ENCODE measurements around the gene RBM20.
"Not testable (repeated sequence)": the region's sequence is repeated elsewhere in the genome, so short reads cannot be mapped to it uniquely, and the experiment has no call there.

RBM20 gene

DNA sequence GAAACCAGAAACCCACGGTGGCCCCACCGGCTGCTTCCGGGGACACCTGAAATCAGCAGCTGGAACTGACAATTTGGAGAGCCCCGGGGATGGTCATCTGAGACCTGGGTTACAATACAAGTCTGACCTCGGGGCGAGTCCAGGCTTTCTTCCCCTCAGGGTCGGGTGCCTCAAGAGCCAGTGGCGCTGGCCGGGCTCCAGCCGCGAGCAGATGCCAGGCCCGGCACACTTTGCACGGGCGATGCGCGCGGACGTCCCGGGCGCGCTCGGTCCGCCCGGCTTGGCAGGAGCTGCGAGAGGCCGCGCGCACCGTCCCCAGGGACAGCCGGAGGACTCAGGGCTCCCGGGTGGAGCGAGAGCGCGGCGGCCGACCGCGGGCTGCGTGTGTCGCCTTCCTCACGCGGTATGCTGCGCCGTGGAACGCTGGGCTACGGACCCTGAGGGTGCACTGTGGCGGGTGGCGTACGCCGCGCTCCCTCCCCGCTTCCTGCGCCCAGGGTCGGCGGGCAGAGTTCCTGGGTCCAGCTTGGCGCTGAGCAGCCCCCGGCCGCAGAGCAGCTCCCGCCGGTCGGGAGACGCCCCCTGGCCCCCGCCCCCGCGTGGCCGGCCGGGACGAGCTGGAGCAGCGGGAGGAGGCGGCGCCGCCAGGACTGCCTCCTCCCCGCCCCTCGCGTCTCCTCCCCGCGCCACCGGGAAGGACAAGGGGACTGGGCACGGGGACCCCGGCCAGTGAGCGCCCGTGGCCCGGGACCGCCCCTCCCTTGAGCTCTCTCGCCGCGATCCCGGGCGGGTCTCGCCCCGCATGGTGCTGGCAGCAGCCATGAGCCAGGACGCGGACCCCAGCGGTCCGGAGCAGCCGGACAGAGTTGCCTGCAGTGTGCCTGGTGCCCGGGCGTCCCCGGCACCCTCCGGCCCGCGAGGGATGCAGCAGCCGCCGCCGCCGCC, at the start of gene RBM20:
TSS of gene RBM20 (plus strand) at position 684 of the 945 bp plus-strand sequence. CDS start at position 803, 119 bp downstream.
- no peak for DNase-seq (ENCODE audit: low read depth)

DNA sequence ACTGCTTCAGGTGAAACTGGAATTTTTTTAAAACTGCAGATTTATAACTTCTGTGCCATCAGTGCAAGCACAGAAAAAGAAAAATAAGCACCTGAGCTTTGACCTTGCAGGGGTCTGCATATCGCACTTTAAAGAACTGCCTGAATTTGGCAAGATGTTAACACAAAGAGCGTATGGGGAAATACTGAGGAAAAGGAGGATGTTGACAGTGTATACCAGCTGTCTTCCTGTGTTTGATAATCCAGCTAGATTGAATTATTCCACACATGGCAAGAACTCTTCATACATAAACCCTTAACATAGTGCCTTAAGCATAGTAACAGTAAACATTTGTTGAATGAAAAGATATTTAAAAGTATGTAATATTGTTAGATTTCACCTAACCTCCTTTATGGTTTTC, 46.7 kb upstream of the RBM20 start:
- no peak for DNase-seq (ENCODE audit: low read depth)

DNA sequence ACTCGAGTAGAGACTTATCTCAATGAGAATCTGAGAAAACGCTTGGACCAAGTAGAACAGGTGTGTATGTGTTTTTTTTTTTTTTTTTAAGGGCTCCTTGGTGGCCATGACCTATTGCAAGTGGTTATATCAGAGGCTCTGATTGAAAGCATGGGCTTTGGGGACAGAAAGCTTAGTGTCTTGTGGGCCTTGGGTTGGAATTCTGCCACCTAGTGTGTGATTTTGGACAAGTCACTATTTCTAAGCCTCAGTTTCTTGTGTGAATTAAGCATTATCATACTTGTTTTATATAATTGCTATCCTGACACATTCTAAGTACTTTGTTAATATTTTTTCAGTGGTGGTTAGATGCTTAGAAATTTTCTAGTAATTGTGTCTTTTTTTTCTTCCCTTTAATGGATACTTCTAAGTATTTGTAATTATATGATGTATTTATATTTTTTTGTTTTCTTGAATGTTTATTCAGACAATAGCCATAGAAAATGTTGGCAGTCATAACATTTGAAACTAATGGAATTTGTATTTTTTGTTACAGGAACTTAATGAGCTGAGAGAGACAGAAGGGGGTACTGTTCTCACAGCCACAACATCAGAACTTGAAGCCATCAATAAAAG, 43.5 kb upstream of the RBM20 start:
- DNase-seq (ENCODE audit: low read depth) = no peak

DNA sequence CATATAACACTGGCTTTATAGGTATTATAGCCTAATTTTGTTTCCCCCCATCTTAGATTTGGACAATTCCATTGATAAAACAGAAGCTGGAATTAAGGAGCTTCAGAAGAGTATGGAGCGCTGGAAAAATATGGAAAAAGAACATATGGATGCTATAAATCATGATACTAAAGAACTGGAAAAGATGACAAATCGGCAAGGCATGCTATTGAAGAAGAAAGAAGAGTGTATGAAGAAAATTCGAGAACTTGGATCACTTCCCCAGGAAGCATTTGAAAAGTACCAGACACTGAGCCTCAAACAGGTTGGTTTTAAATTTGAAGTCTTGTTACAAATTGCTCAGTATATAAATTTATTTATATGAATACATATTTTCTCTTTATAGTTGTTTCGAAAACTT, 42.6 kb upstream of the RBM20 start:
- no peak for DNase-seq (ENCODE audit: low read depth)

DNA sequence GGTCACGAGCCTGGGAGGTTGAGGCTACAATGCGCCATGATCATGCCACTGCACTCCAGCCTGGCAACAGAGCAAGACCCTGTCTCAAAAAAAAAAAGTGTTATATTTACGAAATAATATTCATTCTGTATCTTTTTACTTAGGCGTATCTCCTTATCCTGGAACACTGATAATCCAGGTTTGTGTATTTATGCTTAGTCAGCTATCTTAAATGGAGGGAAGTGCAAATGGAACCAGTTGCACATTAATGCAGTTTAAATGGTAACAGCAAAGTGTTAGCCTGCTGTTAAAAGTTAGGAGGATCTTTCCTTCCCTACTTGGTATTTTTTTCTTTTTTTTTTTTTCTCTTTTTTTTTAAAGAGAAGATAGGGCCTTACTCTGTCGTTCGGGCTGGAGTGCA, 36.0 kb upstream of the RBM20 start:
- no peak for DNase-seq (ENCODE audit: low read depth)

DNA sequence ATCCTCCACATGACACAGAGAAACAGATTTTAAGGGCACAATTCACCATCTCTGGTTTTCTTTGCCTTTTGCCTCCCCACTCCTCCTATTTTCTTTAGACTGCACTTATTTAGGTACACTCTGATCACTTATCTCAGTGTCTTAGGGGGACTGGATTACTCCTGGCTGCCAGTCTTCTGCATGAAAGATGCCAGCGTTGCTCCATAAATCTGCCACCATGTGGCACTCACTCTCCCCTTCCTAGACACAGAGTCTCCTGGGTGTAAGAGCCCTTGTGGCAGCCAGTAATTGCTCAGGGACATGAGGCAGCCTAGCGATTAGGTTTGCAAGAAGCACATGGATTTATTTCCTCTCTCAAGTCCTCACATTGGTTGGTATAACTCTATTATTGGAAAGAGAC, 34.5 kb upstream of the RBM20 start:
- no peak for DNase-seq (ENCODE audit: low read depth)

DNA sequence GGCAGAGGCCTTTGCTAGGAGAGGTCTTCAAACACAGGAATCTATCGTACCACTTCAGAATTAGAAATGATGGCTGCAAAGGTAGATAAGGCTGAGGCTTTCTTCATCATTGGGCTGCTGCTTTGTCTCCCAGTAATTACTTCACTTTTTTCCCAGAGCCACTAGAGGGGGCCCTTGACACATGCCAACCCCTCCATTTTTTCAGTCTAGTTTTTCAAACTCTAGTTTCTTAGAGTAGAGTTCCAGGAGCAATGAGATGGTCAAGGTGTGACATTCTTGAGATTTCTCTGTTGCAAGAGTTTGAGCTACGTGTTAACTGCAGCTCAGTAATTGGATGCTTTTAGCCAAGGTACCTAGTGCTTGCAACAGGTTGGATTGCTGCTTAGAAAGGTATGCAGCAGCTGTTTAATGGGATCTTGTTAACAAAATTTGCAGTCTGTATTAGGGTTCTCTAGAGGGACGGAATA, 33.8 kb upstream of the RBM20 start:
- DNase-seq (ENCODE audit: low read depth) = no peak

DNA sequence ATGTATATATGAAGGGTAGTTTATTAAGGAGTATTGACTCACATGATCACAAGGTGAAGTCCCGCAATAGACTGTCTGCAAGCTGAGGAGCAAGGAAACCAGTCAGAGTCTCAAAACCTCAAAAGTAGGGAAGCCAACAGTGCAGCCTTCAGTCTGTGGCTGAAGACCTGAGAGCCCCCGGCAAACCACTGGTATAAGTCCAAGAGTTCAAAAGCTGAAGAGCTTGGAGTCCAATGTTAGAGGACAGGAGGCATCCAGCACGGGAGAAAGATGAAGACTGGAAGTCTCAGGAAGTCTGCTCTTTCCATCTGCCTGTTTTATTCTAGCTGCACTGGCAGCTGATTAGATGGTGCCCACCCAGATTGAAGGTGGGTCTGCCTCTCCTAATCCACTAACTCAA, 33.4 kb upstream of the RBM20 start:
- not testable (repeated sequence) for DNase-seq (ENCODE audit: low read depth)

DNA sequence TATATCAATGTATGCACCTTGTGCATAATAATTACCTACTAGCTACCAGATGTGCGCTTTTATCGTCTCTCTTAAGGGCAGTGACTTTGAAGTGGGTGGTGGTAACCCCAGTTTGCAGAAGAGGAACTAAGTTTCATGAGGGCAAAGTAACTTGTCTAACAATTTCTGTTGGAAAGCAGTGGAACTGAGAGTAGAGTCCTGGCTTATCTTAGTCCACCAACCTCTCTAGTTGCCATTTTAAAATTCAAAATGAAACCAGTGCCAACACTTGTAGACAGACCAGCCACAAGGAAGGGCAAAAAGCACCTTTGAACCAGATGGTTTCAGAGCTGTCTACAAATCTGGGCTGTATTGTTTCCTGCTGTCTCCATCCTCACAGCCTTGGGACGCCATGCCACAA, 32.0 kb upstream of the RBM20 start:
- no peak for DNase-seq (ENCODE audit: low read depth)

DNA sequence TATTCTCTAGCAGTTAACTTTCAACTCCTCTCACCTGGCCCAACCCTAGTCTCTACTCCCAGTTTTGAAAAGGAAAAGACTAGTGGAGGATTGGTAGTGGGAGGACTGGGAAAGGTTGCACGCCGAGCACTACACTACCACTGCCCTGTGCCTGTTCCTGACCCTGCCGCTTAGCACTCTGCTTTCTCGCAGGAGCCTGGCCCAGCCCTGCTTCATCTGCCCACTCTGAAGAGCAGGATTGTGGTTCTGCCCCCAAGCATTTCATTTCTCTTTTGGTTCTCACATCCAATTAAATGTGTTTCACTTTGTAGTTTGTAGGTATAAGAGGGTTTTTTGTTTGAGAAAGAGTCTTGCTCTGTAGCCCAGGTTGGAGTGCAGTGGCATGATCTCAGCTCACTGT, 31.5 kb upstream of the RBM20 start:
- DNase-seq (ENCODE audit: low read depth) = no peak

DNA sequence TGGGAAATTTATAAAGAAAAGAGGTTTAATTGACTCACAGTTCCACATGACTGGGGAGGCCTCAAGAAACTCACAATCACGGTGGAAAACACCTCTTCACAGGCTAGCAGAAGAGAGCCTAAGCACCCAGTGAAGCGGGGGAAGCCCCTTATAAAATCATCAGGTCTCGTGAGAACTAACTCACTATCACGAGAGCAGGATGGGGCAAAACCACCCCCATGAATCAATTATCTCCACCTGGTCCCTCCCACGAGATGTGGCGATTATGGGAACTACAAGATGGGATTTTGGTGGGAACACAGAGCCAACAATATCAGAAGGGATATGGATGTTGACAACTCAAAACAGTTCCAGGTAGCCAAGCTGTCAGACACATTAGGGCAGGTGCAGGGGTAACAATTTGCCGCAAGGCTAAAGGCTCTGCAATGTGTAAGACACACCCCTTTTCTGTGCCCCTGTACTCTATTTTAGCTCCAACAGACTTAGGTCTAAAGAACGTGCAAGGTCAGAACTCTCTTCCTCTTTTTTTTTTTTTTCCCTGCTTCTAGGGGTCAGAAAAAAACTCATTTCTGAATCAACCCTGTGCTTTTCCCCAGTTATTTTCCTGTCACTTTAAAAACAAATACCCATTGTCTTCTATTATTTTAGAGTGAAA, 30.7 kb upstream of the RBM20 start:
- no peak for DNase-seq (ENCODE audit: low read depth)

DNA sequence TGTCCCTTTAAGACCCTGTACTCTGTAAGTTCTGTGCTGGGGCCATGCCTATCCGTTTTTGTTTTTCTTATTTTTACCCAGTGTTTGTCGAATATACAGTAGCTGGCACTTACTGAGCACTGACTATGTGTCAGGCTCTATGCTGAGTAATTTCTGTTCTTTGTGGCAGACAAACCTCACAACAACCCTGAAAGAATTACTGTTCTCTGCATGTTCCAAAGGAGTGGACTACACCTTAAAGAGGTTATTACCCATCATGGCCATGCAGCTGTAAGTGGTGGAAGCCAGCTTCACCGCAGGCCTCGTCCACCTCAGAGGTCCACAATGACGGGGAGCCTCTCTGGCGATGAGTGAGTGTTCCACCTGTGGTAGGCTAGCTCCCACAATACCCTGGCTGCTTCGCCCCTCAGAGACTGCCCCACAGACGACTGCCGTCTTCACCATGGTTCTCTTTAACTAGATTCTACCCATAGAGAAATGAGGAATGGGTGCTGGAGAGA, 30.1 kb upstream of the RBM20 start:
- DNase-seq (ENCODE audit: low read depth) = no peak

DNA sequence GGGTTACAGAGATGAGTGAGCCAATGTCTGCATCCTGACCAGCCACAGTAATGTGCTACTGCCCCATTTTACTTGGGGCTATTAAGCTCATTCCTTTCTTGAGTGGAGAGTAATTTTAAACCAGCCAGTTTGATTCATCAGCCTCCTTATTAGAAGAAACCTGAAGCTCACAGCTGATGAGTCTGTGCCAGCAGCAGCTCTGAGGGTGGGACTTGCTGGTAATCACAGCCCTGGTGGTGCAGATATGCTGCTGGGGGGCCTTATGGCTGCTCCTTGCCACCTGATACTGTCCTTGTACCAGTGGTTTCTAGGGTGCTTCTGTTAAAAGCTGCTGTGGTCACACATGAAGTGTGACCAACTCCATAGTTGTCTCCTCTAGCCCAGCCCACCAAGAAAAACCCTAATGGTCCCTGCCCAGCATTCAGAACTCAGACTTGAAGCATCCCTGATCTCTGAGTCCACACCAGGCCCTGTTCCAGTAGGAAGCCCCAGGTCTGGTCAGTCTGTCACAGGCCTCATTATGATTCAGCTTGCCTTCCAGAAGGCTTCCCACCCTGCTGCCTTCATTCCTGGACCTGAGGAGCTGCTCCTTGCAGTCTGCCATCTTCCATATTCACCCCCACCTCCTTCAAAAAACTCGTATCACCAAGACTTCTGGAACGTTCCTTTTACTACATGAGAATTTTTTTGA, 28.9 kb upstream of the RBM20 start:
- no peak for DNase-seq (ENCODE audit: low read depth)

DNA sequence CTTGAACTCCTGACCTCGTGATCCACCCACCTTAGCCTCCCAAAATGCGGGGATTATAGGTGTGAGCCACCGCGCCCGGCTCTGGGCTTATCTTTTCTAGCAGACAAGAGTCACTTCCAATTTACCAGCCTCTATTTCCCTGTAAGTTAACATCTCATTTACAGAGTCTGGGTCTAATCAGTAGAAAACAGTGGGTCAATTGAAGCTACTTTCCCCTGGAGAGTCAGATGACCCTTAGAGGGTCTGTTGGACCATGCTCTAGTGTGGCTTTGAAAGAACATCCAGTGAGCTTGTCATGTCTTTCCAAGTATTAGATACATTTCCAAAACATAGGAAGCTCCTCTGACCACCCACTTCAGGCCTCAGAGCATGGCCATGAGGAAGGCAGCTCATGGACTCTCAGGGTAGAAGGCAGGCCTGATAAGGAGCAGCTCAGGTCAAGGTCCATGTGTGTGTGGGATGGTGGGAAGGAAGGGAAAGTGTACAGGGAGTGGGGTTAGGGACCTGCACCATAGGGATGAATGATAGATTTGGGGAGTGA, 27.6 kb upstream of the RBM20 start:
- no peak for DNase-seq (ENCODE audit: low read depth)

DNA sequence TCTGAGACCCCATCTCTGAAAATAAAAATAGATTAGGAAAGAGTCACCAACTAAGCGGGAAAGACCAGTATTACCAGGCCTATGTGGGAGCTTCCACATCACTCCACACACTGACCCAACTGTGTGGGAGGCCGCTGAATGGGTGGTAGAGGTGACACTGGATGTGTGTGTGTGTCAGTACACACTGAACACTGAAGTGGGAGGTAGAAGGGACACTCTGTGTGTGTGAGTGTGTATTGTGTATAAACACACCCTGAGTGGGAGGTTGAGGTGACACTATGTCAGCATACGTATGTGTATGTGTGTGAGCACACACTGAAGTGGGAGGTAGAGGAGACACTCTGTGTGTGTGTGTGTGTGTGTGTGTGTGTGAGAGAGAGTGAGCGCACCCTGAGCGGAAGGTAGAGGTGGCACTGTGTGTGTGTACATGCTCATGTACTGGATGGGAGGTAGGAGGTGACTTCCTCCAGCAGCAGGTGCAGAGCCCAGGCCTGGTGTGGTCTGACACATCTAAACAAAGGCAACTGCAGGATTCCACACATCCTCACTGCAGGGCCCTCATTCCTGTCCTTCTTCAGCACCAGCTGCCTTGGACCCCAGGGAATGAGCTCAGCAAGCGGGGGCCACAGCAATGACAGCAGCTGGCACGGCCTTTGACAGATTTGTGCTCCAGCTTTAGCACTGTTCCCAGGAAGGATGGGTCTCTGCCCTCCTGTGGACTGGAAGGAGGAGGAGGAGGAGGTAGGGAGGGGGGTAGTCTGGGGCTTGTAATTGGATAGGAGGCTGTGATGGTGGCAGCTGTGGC, 26.5 kb upstream of the RBM20 start:
- DNase-seq (ENCODE audit: low read depth) = no peak

DNA sequence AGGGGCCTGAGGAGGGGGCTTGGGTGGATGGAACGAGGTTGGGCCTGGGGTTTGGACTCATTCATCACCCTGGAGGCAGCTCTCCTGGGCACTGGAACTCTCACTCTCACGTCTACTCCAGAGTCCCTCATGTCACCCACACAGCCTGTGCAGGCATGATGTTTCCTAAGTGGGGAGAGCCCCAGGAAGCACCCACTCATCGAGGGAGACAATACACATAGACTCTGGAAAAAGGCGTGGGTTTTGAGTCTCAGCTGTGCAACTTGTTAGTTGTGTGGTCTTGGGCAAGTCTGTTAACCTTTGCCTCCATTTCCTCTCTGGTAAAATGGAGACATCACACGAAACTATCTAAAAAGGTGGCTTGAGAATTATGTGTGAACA, 25.9 kb upstream of the RBM20 start:
- no peak for DNase-seq (ENCODE audit: low read depth)

DNA sequence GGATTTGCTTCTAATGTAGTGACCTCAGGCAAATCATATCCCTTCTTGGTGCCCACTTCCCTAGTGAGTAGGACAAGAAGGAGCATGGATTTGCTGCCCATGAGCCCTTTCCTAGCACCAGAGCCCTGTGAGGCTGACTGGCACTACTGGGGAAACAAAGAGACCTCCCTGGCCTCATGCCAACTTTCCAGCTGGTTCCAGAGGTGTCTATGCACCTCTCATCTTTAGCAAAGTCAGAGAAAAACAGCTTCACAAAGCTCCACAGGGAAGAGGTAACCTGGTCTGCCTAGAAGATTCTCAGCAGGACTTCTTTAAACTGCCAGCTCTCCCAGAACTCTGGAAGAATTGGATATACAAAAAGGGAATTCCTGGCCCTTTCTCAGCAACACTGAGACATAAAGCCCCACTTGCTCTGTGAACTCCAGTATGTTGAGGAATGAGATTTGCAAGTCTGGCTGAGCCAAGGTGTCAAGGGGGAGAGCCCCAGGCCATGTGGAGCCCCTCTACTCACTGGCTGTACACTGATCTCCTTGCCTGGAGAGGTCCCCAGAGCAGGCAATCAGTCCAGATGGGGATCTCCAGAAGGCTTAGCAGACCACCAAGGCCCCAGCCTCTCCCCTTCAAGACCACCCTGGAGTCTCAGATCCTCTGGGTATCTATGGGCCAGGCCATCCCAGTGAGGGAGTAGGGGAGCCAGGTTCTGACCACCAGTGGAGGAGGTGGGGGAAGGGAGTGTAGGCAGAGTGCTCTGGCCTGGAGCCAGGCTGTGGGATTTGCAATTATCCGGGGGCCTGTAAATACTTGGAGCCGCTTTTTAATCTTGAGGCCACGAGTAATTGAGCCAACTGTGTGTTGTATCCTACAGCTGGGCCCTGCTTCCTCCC, 24.4 kb upstream of the RBM20 start:
- no peak for DNase-seq (ENCODE audit: low read depth)

DNA sequence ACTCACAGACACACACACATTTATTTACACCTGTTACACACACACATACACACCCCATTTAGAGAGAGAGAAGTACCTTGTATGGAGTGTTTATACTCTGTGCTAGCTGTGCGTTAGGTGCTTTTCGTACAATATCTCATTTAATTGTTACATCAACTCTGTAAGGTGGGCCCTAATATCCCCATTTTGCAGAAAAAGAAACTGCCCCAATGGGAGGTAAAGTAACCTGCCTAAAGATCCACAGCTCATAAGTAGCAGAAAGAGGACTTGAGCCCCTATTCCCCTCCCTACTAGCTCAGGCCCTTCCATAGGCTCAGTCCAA, 23.8 kb upstream of the RBM20 start:
- DNase-seq (ENCODE audit: low read depth) = no peak

DNA sequence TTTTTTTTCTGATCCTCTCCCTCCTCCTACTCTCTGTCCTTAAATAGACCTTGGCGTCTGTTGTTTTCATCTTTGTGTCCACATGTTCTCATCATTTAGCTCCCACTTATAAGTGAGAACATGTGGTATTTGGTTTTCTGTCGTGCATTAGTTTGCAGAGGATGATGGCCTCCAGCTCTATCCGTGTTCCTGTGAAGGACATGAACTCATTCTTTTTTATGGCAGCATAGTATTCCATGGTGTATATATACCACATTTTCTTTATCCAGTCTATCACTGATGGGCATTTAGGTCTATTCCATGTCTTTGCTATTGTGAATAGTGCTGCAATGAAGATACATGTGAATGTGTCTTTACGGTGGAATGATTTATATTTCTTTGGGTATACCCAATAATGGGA, 20.8 kb upstream of the RBM20 start:
- not testable (repeated sequence) for DNase-seq (ENCODE audit: low read depth)

DNA sequence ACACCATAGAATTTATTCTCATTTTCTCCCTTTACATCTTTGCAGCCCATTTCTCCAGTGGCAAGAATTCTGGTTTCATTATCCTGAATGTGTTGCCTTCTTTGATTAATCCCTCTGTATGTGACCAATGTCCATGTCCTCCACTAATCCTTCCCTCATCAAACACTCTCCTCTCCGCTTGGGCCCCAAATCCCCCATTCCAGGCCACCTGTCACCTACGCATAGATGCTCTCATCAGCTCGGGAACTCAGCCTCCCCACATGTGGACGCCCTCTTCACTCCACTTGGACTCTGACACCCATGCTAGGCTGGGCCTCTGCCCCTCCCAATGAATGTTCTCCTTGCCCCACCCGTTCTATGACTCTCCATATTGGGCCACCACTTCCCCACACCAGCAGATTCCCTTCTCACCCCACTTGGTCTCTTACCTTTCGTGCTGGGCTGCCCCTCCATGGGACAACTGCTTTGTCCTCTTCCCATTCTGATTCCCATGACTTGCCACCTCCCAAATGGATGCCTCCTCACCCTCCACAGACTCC, 18.7 kb upstream of the RBM20 start:
- DNase-seq (ENCODE audit: low read depth) = no peak
